H9 (cell line): ENCODE measurements around the gene CLASP2. TPM values are rescaled to one million over a fixed set of nuclear protein-coding genes. Genes with fewer than 3 reads are reported as not detected.
A peak's percentile ranks its signal among the peaks of the same experiment; 100 is the strongest.

Source experiments
- DNase-seq: peaks from one replicate; pipeline ENCODE4 v3.0.0-alpha.2; 2017
- H2AFZ ChIP-seq: one replicate; pipeline ENCODE4 v1.6.1; 2013; ENCODE audit warnings: mild to moderate bottlenecking, low read length, control low read depth, moderate library complexity
- H2AK5ac ChIP-seq: 2 replicates; pipeline ENCODE4 v1.6.1; 2013; ENCODE audit warnings: low read length, control low read depth, mixed read lengths; ENCODE audit not compliant: insufficient read length
- H2BK120ac ChIP-seq: one replicate; pipeline ENCODE4 v1.6.1; 2013; ENCODE audit warnings: low read depth, mild to moderate bottlenecking, low read length, control low read depth, inconsistent platforms; ENCODE audit not compliant: poor library complexity, severe bottlenecking
- H2BK12ac ChIP-seq: 2 replicates; pipeline ENCODE4 v1.6.1; 2013; ENCODE audit warnings: low read length, control low read depth, mixed read lengths, low read depth; ENCODE audit not compliant: insufficient read length
- H2BK15ac ChIP-seq: 2 replicates; pipeline ENCODE4 v1.6.1; 2013; ENCODE audit warnings: low read depth, low read length, control low read depth
- H2BK20ac ChIP-seq: one replicate; pipeline ENCODE4 v1.6.1; 2013; ENCODE audit warnings: low read depth, mild to moderate bottlenecking, low read length, control low read depth, inconsistent platforms; ENCODE audit not compliant: poor library complexity, severe bottlenecking
- H2BK5ac ChIP-seq: 2 replicates; pipeline ENCODE4 v1.6.1; 2013; ENCODE audit warnings: low read length, control low read depth, mixed read lengths; ENCODE audit not compliant: insufficient read length
- H3K14ac ChIP-seq: 2 replicates; pipeline ENCODE4 v1.6.1; 2013; ENCODE audit warnings: low read length, control low read depth; ENCODE audit not compliant: insufficient read depth
- H3K18ac ChIP-seq: 2 replicates; pipeline ENCODE4 v1.6.1; 2013; ENCODE audit warnings: low read depth, mild to moderate bottlenecking, mixed read lengths, low read length, control low read depth; ENCODE audit not compliant: insufficient read length
- H3K23ac ChIP-seq: 2 replicates; pipeline ENCODE4 v1.6.1; 2013; ENCODE audit warnings: low read length, control low read depth, mixed read lengths, low read depth; ENCODE audit not compliant: insufficient read length
- H3K23me2 ChIP-seq: 2 replicates; pipeline ENCODE4 v1.6.1; 2013; ENCODE audit warnings: low read depth, mild to moderate bottlenecking, mixed read lengths, low read length, control low read depth; ENCODE audit not compliant: insufficient read length, poor library complexity, severe bottlenecking
- H3K27ac ChIP-seq: 2 replicates; pipeline ENCODE4 v1.5.1; 2013; ENCODE audit warnings: low read length, control low read depth, mixed read lengths, low read depth; ENCODE audit not compliant: insufficient read length
- H3K27me3 ChIP-seq: 2 replicates; pipeline ENCODE4 v1.6.1; 2013; ENCODE audit warnings: low read length, control low read depth, inconsistent platforms; ENCODE audit not compliant: insufficient read depth
- H3K4ac ChIP-seq: 2 replicates; pipeline ENCODE4 v1.6.1; 2013; ENCODE audit warnings: low read depth, mild to moderate bottlenecking, control low read depth, inconsistent platforms, low read length, moderate library complexity
- H3K4me1 ChIP-seq: 2 replicates; pipeline ENCODE4 v1.6.1; 2013; ENCODE audit warnings: low read length, control low read depth, inconsistent platforms; ENCODE audit not compliant: insufficient read depth
- H3K4me2 ChIP-seq: 2 replicates; pipeline ENCODE4 v1.6.1; 2013; ENCODE audit warnings: low read length, control low read depth, mixed read lengths; ENCODE audit not compliant: insufficient read length, insufficient read depth
- H3K56ac ChIP-seq: 2 replicates; pipeline ENCODE4 v1.6.1; 2013; ENCODE audit warnings: low read depth, mild to moderate bottlenecking, mixed read lengths, low read length, control low read depth; ENCODE audit not compliant: insufficient read length
- H3K79me1 ChIP-seq: 2 replicates; pipeline ENCODE4 v1.6.1; 2013; ENCODE audit warnings: low read depth, mild to moderate bottlenecking, moderate library complexity, low read length, control low read depth, inconsistent platforms; ENCODE audit not compliant: insufficient read depth, poor library complexity, severe bottlenecking
- H3K79me2 ChIP-seq: 2 replicates; pipeline ENCODE4 v1.6.1; 2013; ENCODE audit warnings: low read length, control low read depth, inconsistent platforms; ENCODE audit not compliant: insufficient read depth
- H3K9ac ChIP-seq: 2 replicates; pipeline ENCODE4 v1.6.1; 2013; ENCODE audit warnings: low read length, control low read depth, mixed read lengths; ENCODE audit not compliant: insufficient read length; ENCODE audit errors: extremely low read depth
- H3K9me3 ChIP-seq: one replicate; pipeline ENCODE4 v1.6.1; 2013; ENCODE audit warnings: low read depth, low read length, inconsistent platforms; ENCODE audit not compliant: control insufficient read depth
- H3T11ph ChIP-seq: one replicate; pipeline ENCODE4 v1.6.1; 2013; ENCODE audit warnings: mild to moderate bottlenecking, low read length, control low read depth, inconsistent platforms
- H4K20me1 ChIP-seq: one replicate; pipeline ENCODE4 v1.6.1; 2013; ENCODE audit not compliant: control insufficient read depth, insufficient read length, insufficient read depth
- H4K5ac ChIP-seq: 2 replicates; pipeline ENCODE4 v1.6.1; 2013; ENCODE audit warnings: low read depth, mild to moderate bottlenecking, mixed read lengths, low read length, control low read depth; ENCODE audit not compliant: insufficient read length
- H4K8ac ChIP-seq: replicated peaks from 2 replicates; pipeline ENCODE4 v1.6.1; 2013; ENCODE audit warnings: low read length, control low read depth, mixed read lengths, low read depth; ENCODE audit not compliant: insufficient read length
- H4K91ac ChIP-seq: 2 replicates; pipeline ENCODE4 v1.6.1; 2013; ENCODE audit warnings: low read depth, mild to moderate bottlenecking, moderate library complexity, mixed read lengths, low read length, control low read depth; ENCODE audit not compliant: insufficient read length
- H3K27ac Mint-ChIP-seq, 3 experiments: 2 replicates in 2 of 3; 3 replicates in 1 of 3; pipeline ENCODE4 v1.8.0; 2020 to 2021; ENCODE audit warnings: mixed read lengths in 3 of 3, mild to moderate bottlenecking in 1 of 3, moderate library complexity in 1 of 3
- H3K27me3 Mint-ChIP-seq: 2 replicates; pipeline ENCODE4 v1.8.0; 2021; ENCODE audit warnings: low read depth, mild to moderate bottlenecking, moderate library complexity, mixed read lengths
- H3K36me3 Mint-ChIP-seq, 3 experiments: 2 replicates in 2 of 3; 3 replicates in 1 of 3; pipeline ENCODE4 v1.8.0; 2020 to 2021; ENCODE audit warnings: low read depth in 3 of 3, mixed read lengths in 3 of 3; ENCODE audit not compliant: insufficient read depth in 1 of 3
- H3K4me1 Mint-ChIP-seq, 2 experiments: 2 replicates each; pipeline ENCODE4 v1.8.0; 2020; ENCODE audit warnings: mixed read lengths in 2 of 2
- H3K4me3 Mint-ChIP-seq, 2 experiments: 2 replicates in 1 of 2; 3 replicates in 1 of 2; pipeline ENCODE4 v1.8.0; 2020 to 2021; ENCODE audit warnings: mild to moderate bottlenecking in 2 of 2, mixed read lengths in 2 of 2, moderate library complexity in 1 of 2
- H3K9me3 Mint-ChIP-seq, 2 experiments: 2 replicates in 1 of 2; 3 replicates in 1 of 2; pipeline ENCODE4 v1.8.0; 2020; ENCODE audit warnings: mild to moderate bottlenecking in 2 of 2, mixed read lengths in 2 of 2, moderate library complexity in 1 of 2
- WGBS: extraction: QIAGEN DNeasy Blood & Tissue Kit; methylation state at CpG from one replicate; pipeline ENCODE4 v1.1.7; 2013; ENCODE audit warnings: missing lambda C conversion rate, low lambda C conversion rate, mixed read lengths; ENCODE audit not compliant: insufficient read length; ENCODE audit errors: extremely low coverage; 5-methylcytosine and 5-hydroxymethylcytosine counted together
- total RNA-seq: library from RNA; stranded (reverse); gene quantifications from 2 replicates; pipeline ENCODE4 v1.2.1, GENCODE V29; 2021
- TF ChIP-seq, protein P1 (sequence below): fragments of 200-600 bp; sonication (generic); conservative IDR thresholded peaks from 3 replicates; pipeline ENCODE4 v1.8.0; 2021; ENCODE audit warnings: antibody characterized with exemption, mild to moderate bottlenecking

Gene CLASP2
- total RNA-seq, 1 experiment from 2014 or later, result 60.5 TPM

DNA sequence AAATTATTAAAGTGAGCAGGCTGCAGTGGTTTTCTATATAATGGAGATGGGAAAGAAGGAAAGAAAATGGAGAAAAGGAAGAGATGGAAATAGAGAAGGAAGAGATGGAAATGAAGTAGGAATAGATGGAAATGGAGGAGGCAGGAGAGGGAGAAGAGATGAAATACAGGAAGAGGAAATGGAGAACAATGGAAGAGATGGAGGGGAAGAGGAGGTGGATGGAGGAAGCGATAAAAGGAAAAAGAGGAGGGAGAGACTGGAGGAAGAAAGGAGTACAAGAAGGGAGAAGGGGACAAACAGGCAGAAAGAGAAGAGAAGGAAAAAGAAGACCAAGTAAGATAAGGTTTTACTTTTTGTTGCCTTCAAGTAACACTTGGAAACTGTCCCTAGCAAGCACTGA, 67.6 kb downstream of the CLASP2 start:
- no peak overlapping the region for H2AFZ ChIP-seq
- no peaks in the 10 kb centered on the region for H3K79me2 ChIP-seq
- DNase-seq, result no peak
- no peaks in the 10 kb centered on the region for H3K36me3 Mint-ChIP-seq
- no peak overlapping the region for H3K4me3 Mint-ChIP-seq
- TF ChIP-seq, protein P1, sequence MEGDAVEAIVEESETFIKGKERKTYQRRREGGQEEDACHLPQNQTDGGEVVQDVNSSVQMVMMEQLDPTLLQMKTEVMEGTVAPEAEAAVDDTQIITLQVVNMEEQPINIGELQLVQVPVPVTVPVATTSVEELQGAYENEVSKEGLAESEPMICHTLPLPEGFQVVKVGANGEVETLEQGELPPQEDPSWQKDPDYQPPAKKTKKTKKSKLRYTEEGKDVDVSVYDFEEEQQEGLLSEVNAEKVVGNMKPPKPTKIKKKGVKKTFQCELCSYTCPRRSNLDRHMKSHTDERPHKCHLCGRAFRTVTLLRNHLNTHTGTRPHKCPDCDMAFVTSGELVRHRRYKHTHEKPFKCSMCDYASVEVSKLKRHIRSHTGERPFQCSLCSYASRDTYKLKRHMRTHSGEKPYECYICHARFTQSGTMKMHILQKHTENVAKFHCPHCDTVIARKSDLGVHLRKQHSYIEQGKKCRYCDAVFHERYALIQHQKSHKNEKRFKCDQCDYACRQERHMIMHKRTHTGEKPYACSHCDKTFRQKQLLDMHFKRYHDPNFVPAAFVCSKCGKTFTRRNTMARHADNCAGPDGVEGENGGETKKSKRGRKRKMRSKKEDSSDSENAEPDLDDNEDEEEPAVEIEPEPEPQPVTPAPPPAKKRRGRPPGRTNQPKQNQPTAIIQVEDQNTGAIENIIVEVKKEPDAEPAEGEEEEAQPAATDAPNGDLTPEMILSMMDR, result no peak
- no peak overlapping the region for H2BK15ac ChIP-seq
- no peak overlapping the region for H3K56ac ChIP-seq
- H4K8ac ChIP-seq, result no peak overlapping the region
- H4K91ac ChIP-seq, result no peak overlapping the region
- no peaks in the 10 kb centered on the region for H3K27me3 Mint-ChIP-seq
- no peak overlapping the region for H3K4me2 ChIP-seq
- no peaks in the 10 kb centered on the region for H4K20me1 ChIP-seq
- no peak overlapping the region for H2BK120ac ChIP-seq
- H3K9me3 ChIP-seq, result no peaks in the 10 kb centered on the region
- H3K23me2 ChIP-seq, result no peaks in the 10 kb centered on the region
- no peak overlapping the region for H3K4ac ChIP-seq
- no peak overlapping the region for H3K9ac ChIP-seq
- no peaks in the 10 kb centered on the region; the same call in 1 of the 2 replicates for H3K4me1 ChIP-seq
- no peaks in the 10 kb centered on the region for H3K9me3 Mint-ChIP-seq
- H2BK20ac ChIP-seq, result no peak overlapping the region
- H3T11ph ChIP-seq, result no peak overlapping the region
- H3K27ac Mint-ChIP-seq, result peak overlapping the region; percentile 2 to 41 (median 22); a peak in 3 of 7 replicates
- H3K4me1 Mint-ChIP-seq, result peaks cover 38% of the 10 kb centered on the region in 2 experiments
- H3K79me1 ChIP-seq, result no peaks in the 10 kb centered on the region
- no peak overlapping the region for H2BK5ac ChIP-seq
- H3K14ac ChIP-seq, result no peak overlapping the region
- no peak overlapping the region for H2AK5ac ChIP-seq
- H3K23ac ChIP-seq, result no peak overlapping the region
- H2BK12ac ChIP-seq, result no peak overlapping the region
- no peaks in the 10 kb centered on the region for H3K27me3 ChIP-seq
- WGBS, result 100% methylated on average over 1 of the region's 1 CpG
- H3K27ac ChIP-seq, result no peak overlapping the region
- H4K5ac ChIP-seq, result no peak overlapping the region
- H3K18ac ChIP-seq, result no peak overlapping the region
